ENCODE data around the gene EP300. TPM values are rescaled to one million over a fixed set of nuclear protein-coding genes. Genes with fewer than 3 reads are reported as not detected.
"Not testable (repeated sequence)": the region's sequence is repeated elsewhere in the genome, so short reads cannot be mapped to it uniquely, and the experiment has no call there.

Gene EP300
- total RNA-seq, 1 donor from 2014 or later = 115 TPM

DNA sequence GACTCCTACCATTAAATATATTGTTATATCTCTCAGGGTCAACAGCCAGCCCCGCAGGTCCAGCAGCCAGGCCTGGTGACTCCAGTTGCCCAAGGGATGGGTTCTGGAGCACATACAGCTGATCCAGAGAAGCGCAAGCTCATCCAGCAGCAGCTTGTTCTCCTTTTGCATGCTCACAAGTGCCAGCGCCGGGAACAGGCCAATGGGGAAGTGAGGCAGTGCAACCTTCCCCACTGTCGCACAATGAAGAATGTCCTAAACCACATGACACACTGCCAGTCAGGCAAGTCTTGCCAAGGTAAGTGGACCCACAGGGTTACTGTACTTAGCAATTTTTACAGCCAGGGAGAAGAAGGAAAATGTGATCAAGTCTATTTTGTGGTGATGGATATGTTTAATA is 35.1 kb downstream of the EP300 start:
- Mint-ChIP-seq H3K9me3 (ENCODE audit: unreplicated experiment) (no peaks in the 10 kb centered on the region), H3K4me1 (ENCODE audit: unreplicated experiment) (no peaks in the 10 kb centered on the region), H3K4me3 (ENCODE audit: unreplicated experiment) (no peak overlapping the region), H3K27ac (ENCODE audit: unreplicated experiment) (no peak overlapping the region), H3K27me3 (ENCODE audit: unreplicated experiment) (peaks cover 4% of the 10 kb centered on the region), H3K36me3 (ENCODE audit: low read depth, unreplicated experiment) (peaks cover 44% of the 10 kb centered on the region)
- DNase-seq (ENCODE audit: low spot score) = no peak
- TF ChIP-seq, protein P1, sequence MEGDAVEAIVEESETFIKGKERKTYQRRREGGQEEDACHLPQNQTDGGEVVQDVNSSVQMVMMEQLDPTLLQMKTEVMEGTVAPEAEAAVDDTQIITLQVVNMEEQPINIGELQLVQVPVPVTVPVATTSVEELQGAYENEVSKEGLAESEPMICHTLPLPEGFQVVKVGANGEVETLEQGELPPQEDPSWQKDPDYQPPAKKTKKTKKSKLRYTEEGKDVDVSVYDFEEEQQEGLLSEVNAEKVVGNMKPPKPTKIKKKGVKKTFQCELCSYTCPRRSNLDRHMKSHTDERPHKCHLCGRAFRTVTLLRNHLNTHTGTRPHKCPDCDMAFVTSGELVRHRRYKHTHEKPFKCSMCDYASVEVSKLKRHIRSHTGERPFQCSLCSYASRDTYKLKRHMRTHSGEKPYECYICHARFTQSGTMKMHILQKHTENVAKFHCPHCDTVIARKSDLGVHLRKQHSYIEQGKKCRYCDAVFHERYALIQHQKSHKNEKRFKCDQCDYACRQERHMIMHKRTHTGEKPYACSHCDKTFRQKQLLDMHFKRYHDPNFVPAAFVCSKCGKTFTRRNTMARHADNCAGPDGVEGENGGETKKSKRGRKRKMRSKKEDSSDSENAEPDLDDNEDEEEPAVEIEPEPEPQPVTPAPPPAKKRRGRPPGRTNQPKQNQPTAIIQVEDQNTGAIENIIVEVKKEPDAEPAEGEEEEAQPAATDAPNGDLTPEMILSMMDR (IDR thresholded peaks at IDR 0.05; ENCODE audit: unreplicated experiment) = no peak

DNA sequence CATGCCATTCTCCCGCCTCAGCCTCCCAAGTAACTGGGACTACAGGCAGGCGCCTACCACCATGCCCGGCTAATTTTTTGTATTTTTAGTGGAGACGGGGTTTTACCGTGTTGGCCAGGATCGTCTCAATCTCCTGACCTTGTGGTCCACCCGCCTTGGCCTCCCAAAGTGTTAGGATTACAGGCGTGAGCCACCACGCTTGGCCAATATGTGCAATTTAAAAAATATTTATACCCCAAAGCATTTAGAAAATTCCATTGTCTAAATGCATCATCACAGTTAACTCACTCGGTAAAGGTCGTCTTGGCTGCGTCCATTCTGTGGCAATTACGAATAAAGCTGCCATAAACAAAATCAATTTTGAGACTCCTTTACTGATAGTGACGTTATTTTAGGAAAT is 36.2 kb downstream of the EP300 start:
- Mint-ChIP-seq H3K27ac (ENCODE audit: unreplicated experiment) (no peak overlapping the region), H3K27me3 (ENCODE audit: unreplicated experiment) (peaks cover 3% of the 10 kb centered on the region), H3K9me3 (ENCODE audit: unreplicated experiment) (no peaks in the 10 kb centered on the region), H3K4me3 (ENCODE audit: unreplicated experiment) (no peak overlapping the region), H3K4me1 (ENCODE audit: unreplicated experiment) (no peaks in the 10 kb centered on the region), H3K36me3 (ENCODE audit: low read depth, unreplicated experiment) (peaks cover 39% of the 10 kb centered on the region)
- TF ChIP-seq, protein P1 (IDR thresholded peaks at IDR 0.05; ENCODE audit: unreplicated experiment) = no peak
- DNase-seq (ENCODE audit: low spot score) = no peak

DNA sequence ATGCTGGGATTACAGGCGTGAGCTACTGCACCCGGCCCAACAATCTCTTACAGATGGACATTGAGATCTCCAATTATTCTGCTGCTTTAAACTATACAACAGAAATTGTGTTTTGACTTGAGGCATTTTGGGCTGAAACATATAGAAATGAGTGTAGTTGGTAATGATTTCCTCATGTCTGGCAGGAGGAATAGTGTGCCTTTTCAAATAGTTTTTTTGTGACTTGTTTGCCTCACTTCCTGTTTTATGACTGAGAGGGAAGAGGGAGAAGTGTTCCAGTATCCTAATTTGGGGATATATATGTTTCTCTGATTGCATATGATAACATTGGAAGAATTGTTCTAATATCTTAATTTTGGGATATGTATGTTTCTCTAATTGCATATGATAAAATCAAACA is 40.2 kb downstream of the EP300 start:
- H3K4me3 Mint-ChIP-seq (ENCODE audit: unreplicated experiment) = no peak overlapping the region
- H3K9me3 Mint-ChIP-seq (ENCODE audit: unreplicated experiment) = no peaks in the 10 kb centered on the region
- no peaks in the 10 kb centered on the region for H3K4me1 Mint-ChIP-seq (ENCODE audit: unreplicated experiment)
- peaks cover under 1% of the 10 kb centered on the region for H3K27me3 Mint-ChIP-seq (ENCODE audit: unreplicated experiment)
- DNase-seq (ENCODE audit: low spot score) = no peak
- H3K36me3 Mint-ChIP-seq (ENCODE audit: low read depth, unreplicated experiment) = peaks cover 49% of the 10 kb centered on the region
- H3K27ac Mint-ChIP-seq (ENCODE audit: unreplicated experiment) = no peak overlapping the region
- TF ChIP-seq, protein P1 (IDR thresholded peaks at IDR 0.05; ENCODE audit: unreplicated experiment) = no peak

DNA sequence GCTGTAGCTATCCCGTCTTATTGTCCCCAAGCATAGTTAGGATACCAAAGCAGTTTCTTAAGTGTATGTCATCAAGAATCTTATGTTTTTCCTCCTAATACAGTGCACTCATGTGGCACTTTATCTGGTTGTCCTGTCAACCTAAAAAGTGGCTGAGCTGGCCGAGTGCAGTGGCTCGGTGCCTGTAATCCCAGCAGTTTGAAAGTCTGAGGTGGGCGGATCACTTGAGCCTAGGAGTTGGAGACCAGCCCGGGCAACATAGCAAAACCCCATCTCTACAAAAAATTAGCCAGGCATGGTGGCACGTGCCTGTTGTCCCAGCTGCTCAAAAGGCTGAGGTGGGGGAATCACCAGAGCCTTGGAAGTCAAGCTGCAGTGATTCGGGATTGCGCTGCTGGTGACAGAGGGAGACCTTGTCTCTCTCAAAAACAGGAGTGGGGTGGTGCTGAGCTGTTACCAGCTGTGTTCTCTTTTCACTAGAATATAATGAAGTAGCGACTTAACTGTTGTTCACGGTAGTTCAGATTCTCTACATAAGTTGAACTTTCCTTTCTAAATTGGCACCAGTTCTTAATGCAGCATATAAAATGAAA is 48.1 kb downstream of the EP300 start:
- Mint-ChIP-seq H3K27ac (ENCODE audit: unreplicated experiment) (no peak overlapping the region), H3K9me3 (ENCODE audit: unreplicated experiment) (no peaks in the 10 kb centered on the region), H3K36me3 (ENCODE audit: low read depth, unreplicated experiment) (peaks cover 60% of the 10 kb centered on the region), H3K27me3 (ENCODE audit: unreplicated experiment) (no peaks in the 10 kb centered on the region), H3K4me1 (ENCODE audit: unreplicated experiment) (no peaks in the 10 kb centered on the region), H3K4me3 (ENCODE audit: unreplicated experiment) (no peak overlapping the region)
- TF ChIP-seq, protein P1 (IDR thresholded peaks at IDR 0.05; ENCODE audit: unreplicated experiment) = no peak
- no peak for DNase-seq (ENCODE audit: low spot score)

DNA sequence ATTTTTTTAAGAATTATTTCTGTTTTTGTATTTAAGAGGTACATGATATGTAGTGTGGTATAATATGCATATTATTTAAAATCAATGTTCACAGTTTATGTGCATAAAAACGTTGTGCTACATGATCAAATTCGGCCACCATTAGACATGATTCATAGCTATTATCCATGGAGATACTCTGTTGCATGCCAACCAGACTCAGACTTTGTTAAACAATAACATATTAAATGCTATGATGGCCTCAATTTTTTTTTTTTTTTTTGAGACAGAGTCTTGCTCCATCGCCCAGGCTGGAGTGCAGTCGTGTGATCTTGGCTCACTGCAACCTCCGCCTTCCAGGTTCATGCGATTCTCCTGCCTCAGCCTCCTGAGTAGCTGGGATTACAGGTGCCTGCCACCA is 53.5 kb downstream of the EP300 start:
- not testable (repeated sequence) for H3K4me3 Mint-ChIP-seq (ENCODE audit: unreplicated experiment)

More for the DNA sequence above, 53.5 kb downstream of the EP300 start:
- not testable (repeated sequence) for H3K27me3 Mint-ChIP-seq (ENCODE audit: unreplicated experiment); H3K9me3 Mint-ChIP-seq (ENCODE audit: unreplicated experiment); DNase-seq (ENCODE audit: low spot score); H3K27ac Mint-ChIP-seq (ENCODE audit: unreplicated experiment); H3K4me1 Mint-ChIP-seq (ENCODE audit: unreplicated experiment)
- peaks cover 58% of the 10 kb centered on the region for H3K36me3 Mint-ChIP-seq (ENCODE audit: low read depth, unreplicated experiment)
